H7 (cell line): Measurements from ENCODE around the gene RAB43. TPM values are rescaled to one million over a fixed set of nuclear protein-coding genes. Genes with fewer than 3 reads are reported as not detected.
"Not testable (repeated sequence)": the region's sequence is repeated elsewhere in the genome, so short reads cannot be mapped to it uniquely, and the experiment has no call there.

Experiments
- DNase-seq: peaks from one replicate; pipeline ENCODE4 v3.0.0; 2012
- H3K27me3 ChIP-seq: 2 replicates; pipeline ENCODE4 v1.6.0; 2011; ENCODE audit warnings: mild to moderate bottlenecking, low read length; ENCODE audit not compliant: control insufficient read depth, insufficient read depth
- H3K36me3 ChIP-seq: replicated peaks from 2 replicates; pipeline ENCODE4 v1.5.1; 2011; ENCODE audit warnings: low read length; ENCODE audit not compliant: control insufficient read depth, insufficient read depth
- H3K4me3 ChIP-seq: 2 replicates; pipeline ENCODE4 v1.5.1; 2011; ENCODE audit warnings: low read depth, mild to moderate bottlenecking, control low read depth, low read length, moderate library complexity; ENCODE audit not compliant: insufficient read depth
- total RNA-seq: library from RNA; depleted of rRNA; stranded (reverse); fragments of >200 nt; shearing (Covaris generic); gene quantifications from 2 replicates; pipeline ENCODE4 v1.2.3, GENCODE V29; 2014

RAB43 gene
- total RNA-seq, 1 experiment from 2014 or later: 39.4 TPM

- Histone ChIP-seq H3K4me3 (no peak overlapping the region), H3K27me3 (no peaks in the 10 kb centered on the region), H3K36me3 (peaks cover 4% of the 10 kb centered on the region)
- no peak for DNase-seq
Measured at GRCh38 chr3:129114455-129114854, 7.1 kb downstream of the RAB43 start.

DNA sequence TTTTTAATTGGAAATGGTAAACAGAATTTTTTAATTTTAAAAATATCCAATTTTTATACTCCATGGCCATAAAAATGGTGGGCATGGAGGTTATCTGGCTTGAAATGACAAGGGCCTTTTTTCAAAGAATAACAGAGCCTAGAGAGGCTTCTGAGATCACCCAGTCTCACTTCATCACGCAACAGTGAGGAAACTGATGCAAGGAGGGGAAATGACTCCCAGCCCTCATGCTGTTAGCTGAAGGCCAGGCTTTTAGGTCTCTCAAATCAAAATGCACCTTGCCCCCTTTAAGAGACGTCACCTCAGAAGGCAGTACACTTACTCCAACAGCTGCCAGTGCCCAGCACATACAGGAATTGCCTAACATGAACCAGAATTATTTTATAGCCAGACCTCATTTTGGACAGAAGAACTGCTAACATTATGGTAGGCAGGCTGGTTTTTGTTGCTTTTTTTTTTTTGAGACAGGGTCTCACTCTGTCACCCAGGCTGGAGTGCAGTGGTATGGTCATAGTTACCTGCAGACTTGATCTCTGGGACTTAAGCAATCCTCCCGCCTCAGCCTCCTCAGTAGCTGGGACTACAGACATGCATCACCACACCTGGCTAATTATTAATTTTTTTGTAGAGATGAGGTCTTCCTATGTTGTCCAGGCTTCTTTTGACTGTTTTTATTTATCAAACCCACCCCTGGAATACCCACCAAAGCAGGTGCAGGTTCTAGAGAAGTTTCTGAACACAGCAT is 9.1 kb downstream of the RAB43 start:
- DNase-seq: no peak
- Histone ChIP-seq H3K4me3 (no peak overlapping the region), H3K27me3 (no peaks in the 10 kb centered on the region), H3K36me3 (no peaks in the 10 kb centered on the region; the same call in none of the 2 replicates)

DNA sequence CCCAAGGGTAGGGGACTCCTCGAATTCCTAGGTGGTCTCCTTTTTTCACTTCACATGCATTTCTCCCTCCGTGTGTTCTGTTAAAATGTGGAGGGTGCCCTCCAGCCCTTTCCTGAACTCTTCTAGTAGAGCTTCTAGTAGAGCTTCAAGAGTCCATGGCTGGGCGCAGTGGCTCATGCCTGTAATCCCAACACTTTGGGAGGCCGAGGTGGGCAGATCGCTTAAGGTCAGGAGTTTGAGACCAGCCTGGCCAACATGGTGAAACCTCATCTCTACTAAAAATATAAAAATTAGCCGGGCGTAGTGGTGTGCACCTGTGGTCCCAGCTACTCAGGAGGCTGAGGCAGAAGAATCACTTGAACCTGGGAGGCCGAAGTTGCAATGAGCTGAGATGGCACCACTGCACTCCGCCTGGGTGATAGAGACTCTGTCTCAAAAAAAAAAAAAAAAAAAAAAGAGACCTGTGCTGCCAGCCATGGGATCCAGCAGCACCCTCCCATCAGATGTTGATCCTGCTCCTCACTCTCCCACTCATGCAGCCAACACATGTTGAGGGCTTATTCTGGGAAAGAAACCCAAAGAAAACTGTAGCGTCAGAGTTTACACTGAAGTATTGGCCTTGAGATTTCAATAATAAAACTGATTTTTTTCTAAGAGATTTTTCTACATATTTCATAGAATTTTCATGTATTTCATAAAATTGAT is 10.4 kb downstream of the RAB43 start:
- H3K36me3 ChIP-seq, DNase-seq, H3K27me3 ChIP-seq, H3K4me3 ChIP-seq: not testable (repeated sequence)

GRCh38 chr3:129107793-129108192 is 13.8 kb downstream of the RAB43 start:
- Histone ChIP-seq H3K36me3 (peaks cover 3% of the 10 kb centered on the region), H3K4me3 (no peak overlapping the region), H3K27me3 (no peaks in the 10 kb centered on the region)
- peak; percentile 32 for DNase-seq

GRCh38 chr3:129106866-129107565 is 14.6 kb downstream of the RAB43 start:
- no peak for DNase-seq
- no peaks in the 10 kb centered on the region for H3K27me3 ChIP-seq

DNA sequence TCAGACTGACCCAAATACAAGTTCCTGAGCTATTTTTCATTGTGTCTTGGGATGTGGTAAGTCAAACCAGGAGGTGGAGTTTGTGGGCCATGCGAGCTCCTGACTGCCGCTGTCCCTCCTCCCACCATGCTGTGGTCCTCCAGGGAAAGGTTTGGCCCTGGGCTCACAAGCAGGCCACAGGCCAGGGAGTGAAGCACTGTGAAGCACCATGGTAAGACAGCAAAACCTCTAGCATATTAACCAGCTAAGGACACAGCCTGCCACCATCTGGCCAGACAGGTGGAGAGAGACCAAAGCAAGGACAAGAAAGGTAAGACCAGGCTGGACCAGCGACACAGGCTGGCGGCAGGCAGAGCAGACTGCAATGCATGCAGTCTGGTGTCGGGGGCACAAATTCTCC is 15.3 kb downstream of the RAB43 start:
- H3K27me3 ChIP-seq: no peaks in the 10 kb centered on the region
- no peak overlapping the region for H3K4me3 ChIP-seq
- H3K36me3 ChIP-seq: peaks cover 3% of the 10 kb centered on the region
- DNase-seq: peak; percentile 42

More at GRCh38 chr3:129106866-129107565, 14.6 kb downstream of the RAB43 start:
- Histone ChIP-seq H3K4me3 (no peak overlapping the region), H3K36me3 (peaks cover 3% of the 10 kb centered on the region)

- DNase-seq: no peak
- Histone ChIP-seq H3K36me3 (peaks cover 3% of the 10 kb centered on the region), H3K4me3 (no peak overlapping the region), H3K27me3 (no peaks in the 10 kb centered on the region)
Measured at GRCh38 chr3:129105862-129106261, 15.7 kb downstream of the RAB43 start.

DNA sequence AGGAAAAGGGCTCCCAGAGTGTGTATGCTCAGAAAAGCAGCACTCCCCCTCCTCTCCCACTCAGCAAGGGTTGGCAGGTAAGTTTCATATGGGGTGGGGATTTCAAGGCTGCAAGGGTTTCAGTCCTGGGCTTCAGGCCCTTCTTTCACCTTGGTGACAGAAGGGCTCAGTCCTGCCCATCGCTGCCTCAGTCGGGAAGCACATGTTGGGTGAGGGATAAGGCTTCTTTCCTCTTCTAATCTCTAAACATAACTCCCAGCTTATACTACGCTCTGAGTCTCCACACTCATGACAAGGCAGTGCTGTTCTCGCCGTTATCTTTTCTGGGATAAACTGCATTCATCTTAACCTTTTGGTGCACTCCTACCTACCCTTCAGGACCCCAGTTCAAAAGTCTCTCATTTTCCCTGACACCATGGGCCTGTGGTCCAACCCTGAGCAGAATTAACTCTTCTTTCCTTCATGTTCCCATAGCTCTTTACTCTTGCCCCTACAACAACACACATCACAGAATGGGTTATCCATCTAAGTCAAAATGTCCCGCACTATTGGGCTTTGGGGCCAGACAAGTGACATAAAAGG is 17.0 kb downstream of the RAB43 start:
- Histone ChIP-seq H3K4me3 (no peak overlapping the region), H3K36me3 (peaks cover 3% of the 10 kb centered on the region), H3K27me3 (no peaks in the 10 kb centered on the region)
- no peak for DNase-seq

DNA sequence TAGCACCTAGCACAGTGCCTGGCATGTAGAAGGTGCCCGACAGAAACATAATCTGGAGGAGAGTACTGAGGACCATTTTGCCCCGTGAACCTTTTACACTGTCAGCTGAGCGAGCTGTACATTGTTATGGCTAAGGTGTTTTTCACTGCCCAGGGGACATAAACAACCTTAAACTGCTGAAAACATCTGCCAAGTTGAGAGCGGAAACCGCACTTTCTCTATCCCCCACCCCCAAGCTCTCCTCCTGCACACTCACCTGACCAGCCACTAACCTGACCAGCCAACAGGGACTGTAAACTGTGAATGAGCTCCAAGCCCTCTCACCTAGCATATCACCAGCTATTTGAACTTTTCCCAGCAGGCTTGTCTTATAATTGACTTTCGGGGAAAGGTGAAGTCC is 17.6 kb downstream of the RAB43 start:
- no peak for DNase-seq
- H3K27me3 ChIP-seq: no peaks in the 10 kb centered on the region
- H3K4me3 ChIP-seq: no peak overlapping the region
- H3K36me3 ChIP-seq: peaks cover 3% of the 10 kb centered on the region

DNA sequence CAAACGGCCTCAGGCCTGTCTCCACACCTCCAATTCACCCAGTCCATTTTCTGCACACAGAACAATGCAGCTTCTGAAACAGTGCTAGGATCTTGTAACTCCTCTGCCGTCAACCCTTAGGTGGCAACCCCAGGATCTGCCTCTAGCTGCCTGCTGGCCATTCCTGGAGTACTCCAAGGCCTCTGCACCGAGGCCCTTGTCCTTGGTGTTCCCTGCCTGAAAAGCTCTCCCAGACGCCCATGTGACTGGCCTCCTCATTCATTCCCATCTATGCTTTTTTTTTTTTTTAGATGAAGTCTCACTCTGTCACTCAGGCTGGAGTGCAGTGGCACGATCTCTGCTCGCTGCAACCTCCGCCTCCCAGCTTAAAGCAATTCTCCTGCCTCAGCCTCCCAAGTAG is 18.3 kb downstream of the RAB43 start:
- Histone ChIP-seq H3K36me3 (peaks cover 3% of the 10 kb centered on the region), H3K27me3 (no peaks in the 10 kb centered on the region), H3K4me3 (no peak overlapping the region)
- DNase-seq: no peak

- DNase-seq: no peak
- peaks cover 2% of the 10 kb centered on the region for H3K36me3 ChIP-seq
- H3K27me3 ChIP-seq: no peaks in the 10 kb centered on the region
- no peak overlapping the region for H3K4me3 ChIP-seq
Measured at GRCh38 chr3:129101370-129102138, 20.1 kb downstream of the RAB43 start.

DNA sequence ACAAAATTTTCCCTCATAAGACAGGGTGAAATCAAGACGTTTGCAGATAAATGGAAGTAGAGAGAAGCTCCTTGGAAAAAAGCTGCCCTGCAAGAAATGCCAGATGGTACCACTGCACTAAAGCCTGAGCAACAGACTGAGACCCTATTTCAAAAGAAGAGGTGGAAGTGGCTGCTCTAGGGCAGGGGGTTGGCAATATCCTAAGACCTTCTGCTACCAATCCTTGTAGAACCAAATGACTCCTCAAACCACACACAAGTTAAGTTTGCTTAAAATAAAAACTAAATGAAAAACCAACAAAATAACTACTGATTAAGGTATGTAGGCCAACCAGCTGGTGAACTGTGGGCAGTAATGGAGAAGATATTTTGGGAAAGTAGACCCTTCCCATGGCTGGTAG is 21.3 kb downstream of the RAB43 start:
- no peak overlapping the region for H3K4me3 ChIP-seq
- H3K27me3 ChIP-seq: no peaks in the 10 kb centered on the region
- H3K36me3 ChIP-seq: no peaks in the 10 kb centered on the region
- no peak for DNase-seq

- peaks cover 5% of the 10 kb centered on the region for H3K36me3 ChIP-seq
- DNase-seq: peak; percentile 26
- no peaks in the 10 kb centered on the region for H3K27me3 ChIP-seq
- H3K4me3 ChIP-seq: no peak overlapping the region
Measured at GRCh38 chr3:129095285-129095684, 26.3 kb downstream of the RAB43 start.

DNA sequence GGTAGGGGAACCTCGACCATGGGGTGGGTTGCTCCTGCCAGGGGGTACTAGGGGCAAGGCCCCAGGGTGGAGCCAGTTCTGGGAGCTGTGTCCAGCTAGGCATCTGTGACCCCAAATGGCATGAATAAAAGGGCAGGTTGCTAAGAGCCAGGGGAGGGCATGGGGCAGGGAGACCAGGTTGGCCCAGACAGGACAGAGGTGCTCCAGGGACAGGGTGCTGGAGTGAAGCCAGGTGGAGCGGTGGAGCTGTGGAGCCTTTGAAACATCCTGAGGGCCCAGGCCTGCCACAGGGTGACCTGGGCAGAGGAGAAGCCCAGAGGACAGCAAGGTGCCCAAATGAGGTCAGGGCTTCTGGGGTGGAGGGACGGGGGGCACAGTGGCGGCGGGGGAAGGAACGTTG is 33.3 kb downstream of the RAB43 start:
- not testable (repeated sequence) for H3K36me3 ChIP-seq, DNase-seq, H3K4me3 ChIP-seq, H3K27me3 ChIP-seq
